ENCODE results near the gene ZNF831.

Gene ZNF831

DNA sequence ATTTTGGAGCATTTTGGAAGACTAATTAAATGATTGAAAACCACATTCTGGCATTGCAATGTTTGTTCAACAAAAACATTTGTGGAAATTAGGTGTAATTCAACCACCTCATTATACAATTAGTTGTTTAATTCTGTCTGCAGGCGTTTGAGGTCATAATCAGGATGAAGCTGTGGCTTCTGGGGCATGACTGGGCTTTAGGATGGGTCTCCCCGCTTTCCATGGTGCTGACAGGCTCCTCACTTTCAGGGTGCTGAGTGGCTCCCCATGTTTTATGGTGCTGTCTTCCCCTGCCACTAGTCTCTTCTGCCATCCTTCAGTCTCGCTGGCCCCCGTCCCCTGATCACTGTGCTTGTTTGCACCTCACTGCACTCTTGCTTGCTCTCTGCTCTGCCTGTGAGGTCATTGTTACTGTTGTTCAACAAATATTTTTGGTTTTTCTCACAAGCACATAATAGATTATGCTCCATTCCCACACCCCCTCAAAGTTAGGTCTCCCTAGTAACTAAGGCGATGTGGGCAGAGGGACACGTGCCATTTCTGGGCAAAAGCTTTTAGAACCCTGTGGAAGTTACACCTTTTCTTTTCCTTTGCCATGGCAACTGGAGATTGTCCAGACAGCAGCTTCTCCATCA lies 25.4 kb upstream of the ZNF831 start:
- DNase-seq (ENCODE audit: low read depth): no peak
- no peak overlapping the region for H3K4me3 ChIP-seq (ENCODE audit: low read depth, low read length)
- TF ChIP-seq, protein P1, sequence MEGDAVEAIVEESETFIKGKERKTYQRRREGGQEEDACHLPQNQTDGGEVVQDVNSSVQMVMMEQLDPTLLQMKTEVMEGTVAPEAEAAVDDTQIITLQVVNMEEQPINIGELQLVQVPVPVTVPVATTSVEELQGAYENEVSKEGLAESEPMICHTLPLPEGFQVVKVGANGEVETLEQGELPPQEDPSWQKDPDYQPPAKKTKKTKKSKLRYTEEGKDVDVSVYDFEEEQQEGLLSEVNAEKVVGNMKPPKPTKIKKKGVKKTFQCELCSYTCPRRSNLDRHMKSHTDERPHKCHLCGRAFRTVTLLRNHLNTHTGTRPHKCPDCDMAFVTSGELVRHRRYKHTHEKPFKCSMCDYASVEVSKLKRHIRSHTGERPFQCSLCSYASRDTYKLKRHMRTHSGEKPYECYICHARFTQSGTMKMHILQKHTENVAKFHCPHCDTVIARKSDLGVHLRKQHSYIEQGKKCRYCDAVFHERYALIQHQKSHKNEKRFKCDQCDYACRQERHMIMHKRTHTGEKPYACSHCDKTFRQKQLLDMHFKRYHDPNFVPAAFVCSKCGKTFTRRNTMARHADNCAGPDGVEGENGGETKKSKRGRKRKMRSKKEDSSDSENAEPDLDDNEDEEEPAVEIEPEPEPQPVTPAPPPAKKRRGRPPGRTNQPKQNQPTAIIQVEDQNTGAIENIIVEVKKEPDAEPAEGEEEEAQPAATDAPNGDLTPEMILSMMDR (IDR thresholded peaks at IDR 0.05; ENCODE audit: low read depth, low read length, missing control alignments): no peak

DNA sequence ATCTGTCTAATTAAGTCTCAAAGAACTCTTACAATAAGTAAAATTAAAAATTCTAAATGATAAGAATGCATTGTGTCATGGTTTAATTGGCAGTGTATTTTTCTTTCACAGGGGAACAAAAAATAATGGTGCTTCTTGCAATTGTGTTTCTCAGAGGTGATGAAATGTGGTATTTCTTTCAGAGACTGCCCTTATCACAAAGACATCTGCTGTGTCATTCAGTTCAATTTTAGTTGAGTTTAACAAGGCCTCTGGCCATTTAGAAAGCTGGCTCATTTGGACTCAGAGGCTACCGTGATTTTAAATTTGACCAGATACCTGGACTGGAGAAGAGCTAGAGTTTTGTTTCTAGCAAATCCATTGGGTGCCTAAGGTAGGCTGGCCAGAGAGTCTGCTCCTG lies 23.6 kb upstream of the ZNF831 start:
- no peak for DNase-seq (ENCODE audit: low read depth)
- TF ChIP-seq, protein P1 (IDR thresholded peaks at IDR 0.05; ENCODE audit: low read depth, low read length, missing control alignments): no peak
- H3K4me3 ChIP-seq (ENCODE audit: low read depth, low read length): no peak overlapping the region

DNA sequence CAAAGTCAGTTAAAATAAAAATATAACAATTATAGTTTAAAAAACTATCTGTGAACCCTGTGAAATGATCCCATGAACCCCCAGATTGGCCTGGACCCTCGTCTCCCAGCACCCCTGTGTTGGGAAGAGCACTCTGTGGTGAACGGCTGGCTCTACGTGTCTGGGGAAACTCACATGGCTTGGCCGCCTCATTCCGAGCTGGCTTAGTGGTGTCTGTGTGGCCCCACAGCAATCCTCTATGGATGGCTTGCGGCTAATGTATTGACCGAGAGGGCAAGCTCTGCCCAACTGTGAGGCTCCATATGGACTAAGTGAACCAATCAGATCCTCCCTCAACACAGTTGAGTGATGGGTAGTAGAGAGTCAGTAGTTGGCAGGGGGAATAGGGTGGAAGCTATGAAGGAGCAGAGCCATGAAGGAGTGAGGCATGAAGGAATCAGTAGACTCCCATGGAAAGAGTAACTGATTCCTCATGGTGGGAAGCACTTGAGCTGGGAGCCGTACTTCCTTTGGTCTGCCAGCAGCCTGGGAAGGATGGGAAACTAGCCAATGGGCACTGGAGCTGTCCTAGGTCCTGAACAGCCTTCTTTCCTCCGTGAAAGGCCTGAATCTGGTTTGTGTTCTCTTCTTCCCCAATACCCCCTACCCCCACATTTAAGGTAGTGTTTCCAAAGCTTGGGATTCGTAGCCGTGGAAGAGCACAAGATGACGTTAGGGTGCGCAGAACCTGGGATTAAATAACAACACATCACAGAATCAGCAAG lies 21.6 kb upstream of the ZNF831 start:
- no peak overlapping the region for H3K4me3 ChIP-seq (ENCODE audit: low read depth, low read length)
- TF ChIP-seq, protein P1 (IDR thresholded peaks at IDR 0.05; ENCODE audit: low read depth, low read length, missing control alignments): no peak
- no peak for DNase-seq (ENCODE audit: low read depth)

DNA sequence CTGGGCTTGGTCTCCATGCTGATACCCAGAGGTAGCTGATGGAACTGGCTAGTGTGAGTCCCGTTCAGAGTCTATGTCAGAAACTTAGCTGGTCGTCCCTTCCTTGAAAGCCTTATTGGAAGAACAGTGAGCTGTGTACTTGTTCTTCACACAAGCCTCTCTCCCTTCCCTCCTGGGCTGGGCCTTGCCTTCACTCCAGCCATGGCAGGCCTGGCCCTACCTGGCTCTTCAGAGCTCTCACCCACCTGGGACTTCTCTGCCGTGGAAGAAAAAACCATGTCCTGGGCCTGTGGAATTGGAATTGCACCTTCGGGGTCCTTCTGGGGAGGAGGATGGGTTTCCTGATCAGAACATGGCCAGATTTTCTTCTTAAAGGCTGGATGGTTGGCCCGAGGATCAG lies 20.3 kb upstream of the ZNF831 start:
- H3K4me3 ChIP-seq (ENCODE audit: low read depth, low read length): no peak overlapping the region
- TF ChIP-seq, protein P1 (IDR thresholded peaks at IDR 0.05; ENCODE audit: low read depth, low read length, missing control alignments): no peak
- DNase-seq (ENCODE audit: low read depth): no peak

DNA sequence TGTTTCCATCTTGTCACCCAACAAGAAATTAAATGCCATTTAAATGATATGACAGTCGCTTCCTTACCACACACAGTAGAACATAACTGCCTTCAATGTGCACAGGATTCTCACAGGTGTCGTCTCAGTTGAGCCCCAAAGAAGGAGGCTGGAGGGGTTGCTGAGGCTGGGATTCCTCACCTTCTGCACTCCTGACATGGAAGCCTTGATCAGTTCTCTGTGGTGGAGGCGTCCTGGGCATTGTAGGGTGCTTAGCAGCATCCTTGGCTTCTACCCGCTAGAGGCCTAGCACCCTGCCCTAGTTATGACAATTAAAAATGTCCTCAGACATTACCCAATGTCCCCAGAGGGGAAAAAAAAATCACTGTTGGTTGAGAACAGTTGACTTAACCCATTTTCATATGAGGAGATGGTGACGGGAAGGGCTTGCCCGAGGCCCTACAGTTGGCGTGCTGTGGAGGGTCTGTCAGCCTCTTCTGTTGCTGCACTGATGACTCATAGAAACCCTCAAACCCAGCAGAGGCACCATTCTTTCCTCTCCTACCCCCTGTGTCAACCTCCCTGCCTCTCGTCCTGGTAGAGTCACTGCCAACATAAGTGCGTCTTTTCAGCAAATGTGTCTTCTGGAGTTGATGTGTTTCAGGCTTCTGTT lies 19.3 kb upstream of the ZNF831 start:
- H3K4me3 ChIP-seq (ENCODE audit: low read depth, low read length): no peak overlapping the region
- no peak for DNase-seq (ENCODE audit: low read depth)
- TF ChIP-seq, protein P1 (IDR thresholded peaks at IDR 0.05; ENCODE audit: low read depth, low read length, missing control alignments): no peak

DNA sequence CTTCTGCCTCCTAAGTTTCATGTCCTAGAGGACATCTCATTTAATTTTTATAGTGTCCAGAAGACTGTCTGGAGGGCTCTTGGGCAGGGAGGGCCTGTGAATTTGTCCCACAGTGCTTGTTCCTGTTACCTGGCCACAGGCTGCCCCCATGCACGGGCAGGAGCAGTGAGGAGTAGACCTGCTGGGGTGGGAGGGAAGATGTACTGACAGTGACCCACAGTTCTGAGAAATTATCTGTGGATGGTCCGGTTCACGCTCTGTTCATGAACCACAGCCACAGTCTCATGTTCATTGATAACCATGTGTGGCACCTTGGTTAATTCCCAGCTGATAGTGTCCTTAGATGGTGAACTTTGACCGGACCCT lies 18.8 kb upstream of the ZNF831 start:
- TF ChIP-seq, protein P1 (IDR thresholded peaks at IDR 0.05; ENCODE audit: low read depth, low read length, missing control alignments): no peak
- H3K4me3 ChIP-seq (ENCODE audit: low read depth, low read length): no peak overlapping the region
- DNase-seq (ENCODE audit: low read depth): no peak

Measured in GM12864 (cell line).